Stimulated activated CD8-positive, alpha-beta memory T cell treated with anti-CD3 and anti-CD28 coated beads, Interleukin-7, amount 100 ng/mL, for 4 hours (primary cell): ENCODE results near the gene PMEPA1.
A peak's percentile ranks its signal among the peaks of the same experiment; 100 is the strongest.
"Not testable (repeated sequence)": the region's sequence is repeated elsewhere in the genome, so short reads cannot be mapped to it uniquely, and the experiment has no call there.

Experiments used
- DNase-seq, 2 donors: peaks; one replicate each; pipeline ENCODE4 v3.0.0-alpha.2; 2020; ENCODE audit warnings: low read depth in 2 of 2

The PMEPA1 gene

DNA sequence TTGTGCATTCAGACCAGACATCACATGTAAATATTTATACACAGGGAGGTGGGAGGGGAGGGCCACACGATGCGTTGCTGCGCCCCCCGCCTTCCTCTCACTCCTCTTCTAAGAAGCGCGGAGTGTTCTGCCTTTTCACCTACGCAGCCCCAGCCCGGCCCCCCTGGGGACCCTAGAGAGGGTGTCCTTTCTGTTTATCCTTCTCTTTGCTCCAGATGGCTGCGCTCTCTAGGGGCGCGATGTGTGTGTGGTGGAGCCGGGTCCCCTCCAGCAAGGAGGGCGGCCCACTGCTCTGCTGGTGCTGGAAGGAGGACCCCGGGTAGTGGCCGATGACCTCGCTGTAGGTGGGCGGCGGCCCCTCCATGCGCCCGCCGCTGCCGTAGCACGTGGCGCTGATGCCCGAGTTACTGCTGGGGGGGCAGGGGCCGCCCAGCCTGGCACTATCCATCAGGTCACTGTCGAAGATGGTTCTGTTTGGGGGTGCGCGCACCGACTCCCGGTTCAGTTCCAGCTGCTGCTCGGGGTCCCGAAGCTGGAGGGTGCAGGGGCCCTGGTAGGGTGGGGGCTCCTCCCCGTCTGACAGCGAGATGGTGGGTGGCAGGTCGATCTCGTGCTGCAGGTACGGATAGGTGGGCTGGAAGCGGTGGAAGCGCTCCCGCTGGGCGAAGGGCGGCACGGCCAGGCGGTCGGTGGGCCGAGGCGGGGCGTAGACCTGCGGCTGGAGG lies 57.8 kb downstream of the PMEPA1 start:
- no peak for DNase-seq

DNA sequence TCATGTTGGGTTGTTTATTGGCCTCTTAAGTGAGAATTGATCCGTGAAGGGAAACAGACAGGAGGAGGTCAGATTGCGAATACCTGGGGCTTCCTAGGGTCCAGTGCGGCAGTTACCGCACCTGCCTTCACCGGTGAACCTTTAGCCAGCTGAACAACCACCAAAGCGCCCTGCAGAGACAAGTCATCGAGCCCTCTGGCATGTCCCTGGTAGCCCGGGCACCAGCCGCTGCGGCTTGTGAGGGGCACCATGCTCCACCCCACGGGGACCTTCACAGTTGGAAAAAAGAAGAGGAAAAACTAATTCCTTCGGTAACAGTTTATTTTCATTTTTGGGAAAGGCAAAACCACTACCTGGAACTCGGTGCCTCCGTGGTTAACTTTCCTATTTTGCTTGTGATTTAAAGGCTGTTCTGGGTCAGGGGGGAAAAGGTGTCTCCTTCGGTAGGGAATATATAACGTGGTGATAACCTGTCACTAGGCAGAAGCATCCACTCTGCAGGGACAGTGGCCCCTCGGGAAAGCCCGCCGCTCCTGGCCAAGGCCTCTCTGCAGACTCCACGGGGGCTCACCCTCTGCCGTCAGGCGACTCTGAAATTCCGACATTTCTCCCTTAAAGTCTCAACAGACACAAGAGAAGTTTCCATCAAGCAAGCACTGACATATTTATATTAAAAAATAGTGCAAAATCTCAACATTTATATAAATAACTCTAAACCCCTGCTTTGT lies 58.9 kb downstream of the PMEPA1 start:
- DNase-seq: no peak

DNA sequence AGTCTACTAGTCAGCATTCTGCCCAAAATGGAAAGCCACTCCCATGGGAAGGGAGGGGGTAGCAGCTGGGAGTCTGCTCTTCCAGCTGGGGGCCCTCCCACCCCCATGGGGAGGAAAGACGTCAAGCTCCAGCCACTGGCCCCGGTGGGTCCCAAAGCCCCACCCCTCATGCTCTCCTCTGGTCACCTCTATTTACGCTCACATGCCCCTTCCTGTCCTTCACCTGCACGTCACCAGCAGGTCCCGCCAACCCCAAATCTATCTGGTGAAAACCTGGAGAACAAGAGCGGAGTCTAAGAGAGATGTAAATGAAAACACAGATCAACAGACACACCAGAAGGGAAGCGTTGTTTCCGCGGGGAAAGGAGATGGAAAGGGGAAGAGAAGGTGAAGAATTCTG lies 59.5 kb downstream of the PMEPA1 start:
- DNase-seq: no peak

DNA sequence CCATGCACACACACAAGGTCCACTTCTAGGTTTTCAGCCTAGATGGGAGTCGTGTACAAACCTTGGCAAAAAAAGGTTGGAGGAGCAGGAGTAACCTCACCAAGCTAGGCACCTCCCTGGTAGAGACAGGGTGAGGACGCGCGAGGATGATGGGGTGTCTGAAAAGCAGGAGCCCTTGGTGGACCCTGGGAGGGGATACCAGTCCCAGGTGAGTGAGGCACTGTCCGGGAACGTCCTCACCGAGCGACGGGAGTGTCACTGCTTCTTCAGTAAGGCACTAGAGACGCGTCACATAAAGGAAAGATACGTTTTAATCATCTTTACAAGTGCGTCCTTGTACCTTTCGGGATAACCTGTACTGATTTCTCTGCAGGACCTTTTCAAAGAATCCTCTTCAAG lies 60.2 kb downstream of the PMEPA1 start:
- no peak for DNase-seq

DNA sequence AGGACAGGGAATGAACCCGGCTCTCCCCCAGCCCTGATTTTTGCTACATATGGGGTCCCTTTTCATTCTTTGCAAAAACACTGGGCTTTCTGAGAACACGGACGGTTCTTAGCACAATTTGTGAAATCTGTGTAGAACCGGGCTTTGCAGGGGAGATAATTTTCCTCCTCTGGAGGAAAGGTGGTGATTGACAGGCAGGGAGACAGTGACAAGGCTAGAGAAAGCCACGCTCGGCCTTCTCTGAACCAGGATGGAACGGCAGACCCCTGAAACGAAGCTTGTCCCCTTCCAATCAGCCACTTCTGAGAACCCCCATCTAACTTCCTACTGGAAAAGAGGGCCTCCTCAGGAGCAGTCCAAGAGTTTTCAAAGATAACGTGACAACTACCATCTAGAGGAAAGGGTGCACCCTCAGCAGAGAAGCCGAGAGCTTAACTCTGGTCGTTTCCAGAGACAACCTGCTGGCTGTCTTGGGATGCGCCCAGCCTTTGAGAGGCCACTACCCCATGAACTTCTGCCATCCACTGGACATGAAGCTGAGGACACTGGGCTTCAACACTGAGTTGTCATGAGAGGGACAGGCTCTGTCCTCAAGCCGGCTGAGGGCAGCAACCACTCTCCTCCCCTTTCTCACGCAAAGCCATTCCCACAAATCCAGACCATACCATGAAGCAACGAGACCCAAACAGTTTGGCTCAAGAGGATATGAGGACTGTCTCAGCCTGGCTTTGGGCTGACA lies 60.8 kb downstream of the PMEPA1 start:
- no peak for DNase-seq

DNA sequence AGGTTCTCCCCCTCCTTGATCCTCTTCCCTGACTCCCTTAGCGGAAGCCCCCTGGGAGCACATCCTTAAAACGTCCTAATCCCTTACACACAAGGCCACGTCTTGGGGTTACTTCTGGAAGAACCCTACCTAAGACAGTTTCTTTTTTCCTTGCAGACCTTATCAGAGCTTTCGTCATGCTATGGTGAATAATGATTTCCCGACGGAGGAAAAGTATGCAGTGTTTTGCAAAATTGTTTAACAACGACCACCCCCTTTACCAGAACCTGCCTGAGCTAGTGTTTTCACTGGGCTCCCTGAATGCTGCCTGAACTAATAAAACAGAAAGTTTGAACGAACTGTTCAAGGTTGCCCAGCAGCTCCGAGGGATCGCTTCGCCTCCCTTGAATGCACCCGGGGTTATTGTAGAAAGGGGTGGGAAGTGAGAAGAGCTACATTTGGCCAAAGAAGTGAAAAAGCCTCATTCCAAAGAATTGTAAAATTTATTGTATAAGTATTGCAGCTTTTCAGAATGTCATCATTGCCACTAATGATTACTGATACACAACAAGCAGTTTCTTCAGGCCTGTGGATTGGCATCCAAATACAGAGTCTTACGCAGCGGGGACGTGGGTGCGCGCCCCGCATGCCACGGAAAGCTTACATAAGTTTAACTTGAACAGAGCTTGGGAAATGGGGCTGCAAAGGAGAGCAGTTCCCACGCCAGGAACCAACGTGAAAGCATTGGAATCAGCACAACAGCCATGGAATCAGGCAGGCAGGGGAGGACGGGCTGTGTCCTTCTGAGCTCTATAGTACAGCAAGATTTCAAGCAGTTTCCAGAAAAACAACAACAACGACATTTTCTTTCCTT lies 61.7 kb downstream of the PMEPA1 start:
- DNase-seq: no peak

DNA sequence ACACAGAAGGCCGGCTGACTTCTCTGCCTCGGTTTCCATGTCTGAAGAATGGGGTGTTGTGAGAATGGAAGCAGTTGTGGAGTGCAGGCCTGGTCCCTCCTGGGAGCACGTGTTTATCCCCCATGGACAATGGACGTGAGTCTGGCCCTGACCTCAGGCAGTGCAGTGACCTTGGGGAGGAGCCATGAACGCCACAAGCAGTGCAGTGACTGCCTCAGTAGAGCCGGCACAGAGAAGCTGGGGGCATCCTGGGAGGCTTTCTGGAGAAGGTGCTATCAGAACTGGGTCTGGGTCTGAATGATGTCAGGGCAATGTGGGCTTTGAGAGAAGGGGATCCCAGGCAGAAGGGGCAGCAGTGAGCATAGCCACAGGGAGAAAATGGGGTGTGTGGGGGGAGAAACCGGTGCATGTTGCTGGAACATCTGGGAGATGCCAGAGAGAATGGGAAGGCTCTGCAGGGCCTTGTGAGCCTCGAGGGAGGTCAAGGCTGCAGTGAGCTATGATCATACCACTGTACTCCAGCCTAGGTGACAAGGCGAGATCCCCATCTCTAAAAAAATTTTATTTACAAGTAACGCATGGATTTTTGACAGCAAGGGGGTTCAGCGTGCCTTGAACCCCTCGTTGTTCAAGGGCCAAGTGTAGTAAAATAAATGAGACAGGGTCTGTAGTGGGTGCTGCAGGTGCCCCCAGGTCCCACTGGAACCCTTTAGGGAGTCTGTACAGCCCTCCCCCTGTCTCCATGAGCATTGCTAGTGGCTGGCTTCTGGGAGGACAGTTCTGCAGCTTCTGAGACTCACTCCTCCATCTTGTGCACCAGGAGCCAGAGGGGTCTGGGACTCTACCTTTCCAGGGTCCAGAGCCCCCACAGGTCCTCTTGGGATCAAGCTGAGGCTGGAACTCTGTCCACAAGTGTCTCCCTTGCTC lies 62.5 kb downstream of the PMEPA1 start:
- no peak for DNase-seq

DNA sequence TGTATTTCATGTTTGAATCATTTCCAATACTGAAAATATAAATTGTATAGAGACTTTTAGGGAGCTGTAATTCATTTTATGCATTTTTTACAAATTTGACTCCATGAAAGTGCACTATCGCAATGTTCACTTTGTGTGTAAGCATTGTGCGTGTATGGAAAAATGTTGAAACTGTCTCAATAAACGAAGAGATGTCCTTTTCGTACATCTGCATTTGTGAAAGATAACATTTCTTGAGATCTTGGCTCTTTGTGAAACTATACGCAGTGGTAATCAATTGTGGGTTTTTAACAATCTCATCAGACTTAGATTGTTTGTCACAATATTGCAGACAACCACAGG lies 70.9 kb downstream of the PMEPA1 start:
- DNase-seq: no peak

DNA sequence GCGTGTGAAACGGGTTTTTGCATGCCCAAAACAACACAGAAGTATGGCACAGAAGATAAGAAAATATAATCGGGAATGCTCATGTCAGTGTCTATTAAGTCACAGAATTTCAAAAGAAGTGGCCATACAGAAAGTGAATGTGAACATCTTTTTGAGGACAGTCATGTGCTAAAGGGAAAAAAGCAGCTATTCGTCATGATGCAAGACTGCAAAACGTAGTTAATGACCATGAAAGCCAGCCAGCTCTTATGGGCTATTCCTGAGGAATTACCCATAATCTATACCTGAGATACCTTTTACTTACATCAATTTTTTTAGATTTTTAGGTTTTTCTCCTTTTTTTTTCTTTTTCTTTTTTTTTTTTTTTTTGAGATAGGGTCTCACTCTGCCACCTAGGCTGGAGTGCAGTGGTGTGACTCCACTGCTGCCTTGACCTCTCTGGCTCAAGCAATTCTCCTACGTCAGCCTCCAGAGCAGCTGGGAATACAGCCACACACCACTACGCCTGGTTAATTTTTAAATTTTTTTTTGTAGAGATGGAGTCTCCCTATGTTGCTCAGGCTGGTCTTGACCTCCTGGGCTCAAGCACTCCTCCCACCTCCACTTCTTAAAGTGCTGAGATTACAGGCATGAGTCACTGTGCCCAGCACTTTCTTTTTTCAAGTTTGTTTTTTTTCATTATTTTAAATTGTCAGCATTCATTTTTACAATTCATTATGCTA lies 71.5 kb downstream of the PMEPA1 start:
- no peak for DNase-seq

DNA sequence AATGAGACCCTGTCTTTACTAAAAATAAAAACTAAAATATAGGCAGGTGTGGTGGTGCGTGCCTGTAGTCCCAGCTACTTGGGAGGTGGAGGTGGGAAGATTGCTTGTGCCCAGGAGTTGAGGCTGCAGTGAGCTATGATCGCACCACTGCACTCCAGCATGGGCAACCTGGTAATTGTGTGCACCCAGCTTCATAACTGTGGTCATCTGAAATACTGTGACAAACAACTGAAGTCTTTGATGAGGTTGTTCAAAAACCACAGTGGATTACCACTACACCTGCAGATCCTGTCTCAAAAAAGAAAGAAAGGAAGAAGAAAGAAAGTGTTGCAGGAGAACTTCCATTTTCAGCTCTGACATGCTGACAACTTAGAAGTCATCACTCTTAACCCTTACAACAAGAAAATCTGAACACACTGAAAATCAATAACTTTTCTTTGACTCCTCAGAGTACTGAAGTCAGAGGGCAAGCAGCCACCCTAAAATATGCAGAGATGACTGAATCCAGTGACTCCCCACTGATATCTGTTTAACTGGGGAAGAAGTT lies 75.8 kb downstream of the PMEPA1 start:
- no peak for DNase-seq

DNA sequence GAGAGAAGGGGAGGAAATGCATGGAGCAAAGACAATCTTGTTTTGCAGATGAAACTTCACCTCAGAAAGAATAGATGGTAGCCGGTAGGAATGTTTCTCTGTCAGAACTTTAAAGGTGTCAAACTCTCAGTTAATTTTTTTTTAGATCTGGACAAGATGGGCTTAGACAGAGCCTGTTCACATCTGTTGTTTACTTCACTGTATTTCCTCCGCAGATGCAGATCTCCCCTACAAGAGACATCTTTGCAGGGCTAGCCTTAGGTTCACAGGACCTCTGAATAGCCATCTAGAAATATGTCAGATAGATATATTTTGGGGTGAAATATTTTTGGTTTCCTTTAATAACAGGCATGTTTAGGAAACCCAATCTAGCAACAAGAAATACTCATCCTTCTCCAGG lies 77.5 kb downstream of the PMEPA1 start:
- no peak for DNase-seq

DNA sequence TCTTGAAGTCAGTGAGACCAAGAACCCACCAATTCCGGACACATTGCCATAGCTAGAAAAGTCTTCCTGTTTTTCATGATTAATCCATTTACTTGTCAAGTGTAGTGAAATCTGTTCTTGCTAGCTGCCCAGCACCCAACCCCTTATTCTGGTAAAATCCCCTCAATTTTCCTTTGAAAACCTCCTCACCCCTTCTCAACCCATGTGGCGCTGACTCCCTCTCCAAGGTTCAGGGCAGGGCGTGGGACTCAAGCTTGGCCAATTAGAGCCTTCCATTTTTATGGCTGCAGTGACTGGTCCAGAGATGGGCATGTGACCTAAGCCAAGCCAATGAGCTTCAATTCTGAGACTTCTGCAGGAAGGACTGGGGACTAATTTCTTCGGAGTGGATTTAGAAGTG lies 79.8 kb downstream of the PMEPA1 start:
- DNase-seq: no peak

DNA sequence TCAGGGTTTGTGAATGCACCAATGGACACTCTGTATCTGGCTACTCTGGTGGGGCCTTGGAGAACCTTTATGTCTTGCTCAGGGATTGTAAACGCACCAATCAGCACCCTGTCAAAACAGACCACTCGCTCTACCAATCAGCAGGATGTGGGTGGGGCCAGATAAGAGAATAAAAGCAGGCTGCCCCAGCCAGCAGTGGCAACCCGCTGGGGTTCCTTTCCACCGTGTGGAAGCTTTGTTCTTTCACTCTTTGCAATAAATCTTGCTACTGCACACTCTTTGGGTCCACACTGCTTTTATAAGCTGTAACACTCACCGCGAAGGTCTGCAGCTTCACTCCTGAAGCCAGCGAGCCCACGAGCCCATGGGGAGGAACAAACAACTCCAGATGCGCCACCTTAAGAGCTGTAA lies 80.3 kb downstream of the PMEPA1 start:
- not testable (repeated sequence) for DNase-seq

DNA sequence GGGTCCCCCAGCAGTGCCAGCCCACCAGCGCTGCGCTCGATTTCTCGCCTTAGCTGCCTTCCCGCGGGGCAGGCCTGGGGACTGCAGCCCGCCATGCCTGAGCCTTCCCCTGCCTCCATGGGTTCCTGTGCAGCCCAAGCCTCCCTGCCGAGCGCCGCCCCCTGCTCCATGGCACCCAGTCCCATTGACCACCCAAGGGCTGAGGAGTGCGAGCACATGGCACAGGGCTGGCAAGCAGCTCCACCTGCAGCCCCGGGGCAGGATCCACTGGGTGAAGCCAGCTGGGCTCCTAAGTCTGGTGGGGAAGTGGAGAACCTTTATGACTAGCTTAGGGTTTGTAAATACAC lies 80.9 kb downstream of the PMEPA1 start:
- not testable (repeated sequence) for DNase-seq

DNA sequence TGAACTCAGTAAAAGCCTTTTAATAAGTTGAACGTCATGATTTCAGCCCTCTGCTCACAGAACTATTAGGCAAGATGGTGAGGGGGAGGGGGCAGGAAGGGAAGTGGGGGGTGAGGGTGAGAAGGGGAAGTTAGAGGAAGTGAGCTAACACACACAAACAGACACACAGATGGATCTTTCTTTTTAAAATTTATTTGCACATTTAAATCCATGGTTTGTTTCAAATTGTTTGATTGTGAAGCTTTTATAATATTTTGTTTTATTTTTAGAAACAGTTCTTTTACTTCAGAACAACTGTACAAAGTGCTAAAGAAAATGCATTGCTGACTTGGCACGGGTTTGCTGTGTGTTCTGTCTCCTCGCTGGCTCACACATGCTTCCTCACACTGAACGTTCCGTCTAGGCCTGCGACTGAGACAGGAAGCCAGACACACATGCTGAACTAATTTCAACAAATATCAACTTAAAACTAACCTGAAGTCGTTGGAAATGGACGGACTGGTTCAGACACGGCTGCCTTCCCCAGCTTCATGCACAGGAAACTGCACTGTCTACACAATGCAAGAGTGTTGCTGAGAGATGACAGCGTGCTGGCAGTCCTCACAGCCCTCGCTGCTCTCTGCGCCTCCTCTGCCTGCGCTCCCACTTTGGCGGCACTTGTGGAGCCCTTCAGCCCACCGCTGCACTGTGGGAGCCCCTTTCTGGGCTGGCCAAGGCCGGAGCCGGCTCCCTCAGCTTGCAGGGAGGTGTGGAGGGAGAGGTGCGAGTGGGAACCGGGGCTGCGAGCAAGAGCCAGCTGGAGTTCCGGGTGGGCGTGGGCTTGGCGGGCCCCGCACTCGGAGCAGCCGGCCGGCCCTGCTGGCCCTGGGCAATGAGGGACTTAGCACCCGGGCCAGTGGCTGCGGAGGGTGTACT lies 81.5 kb downstream of the PMEPA1 start:
- peak; percentile 43 for DNase-seq

DNA sequence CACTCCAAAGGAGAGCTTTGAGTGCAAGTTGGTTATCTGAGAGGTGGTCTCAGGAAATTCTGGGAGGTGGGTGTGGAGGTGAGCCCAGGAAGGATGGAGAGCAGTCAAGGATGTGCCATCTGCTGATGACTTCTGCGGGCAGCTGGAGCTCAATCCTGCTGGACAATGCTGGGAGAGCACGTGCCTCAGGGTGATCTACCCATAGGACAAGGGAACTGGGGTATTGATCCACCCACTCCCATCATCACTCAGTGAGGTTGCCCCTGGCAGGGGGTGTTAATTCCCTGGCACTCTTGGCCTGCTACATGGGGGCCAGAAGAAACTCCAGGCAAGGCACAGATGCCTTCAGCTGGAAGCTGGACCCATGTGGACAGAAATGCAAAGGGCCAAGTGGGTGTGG lies 82.5 kb downstream of the PMEPA1 start:
- DNase-seq: no peak

DNA sequence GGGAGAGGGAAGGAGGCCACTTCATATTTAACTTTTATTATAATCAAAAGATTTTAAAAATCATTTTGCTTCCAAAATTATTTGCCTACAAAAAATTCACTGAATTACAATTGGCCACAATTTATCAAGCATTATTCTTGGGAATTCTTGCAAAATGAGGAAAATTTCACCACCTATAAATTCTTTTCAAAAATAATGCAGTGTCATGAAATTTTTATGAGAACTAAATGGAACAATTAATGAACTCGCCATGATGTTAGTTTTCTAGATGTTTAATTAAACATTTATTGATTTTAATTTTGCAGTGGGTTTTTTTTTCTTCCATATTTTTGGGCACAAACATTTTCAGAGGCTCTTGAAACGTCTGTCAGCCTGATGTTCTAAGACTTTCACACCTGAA lies 83.8 kb downstream of the PMEPA1 start:
- DNase-seq: no peak

DNA sequence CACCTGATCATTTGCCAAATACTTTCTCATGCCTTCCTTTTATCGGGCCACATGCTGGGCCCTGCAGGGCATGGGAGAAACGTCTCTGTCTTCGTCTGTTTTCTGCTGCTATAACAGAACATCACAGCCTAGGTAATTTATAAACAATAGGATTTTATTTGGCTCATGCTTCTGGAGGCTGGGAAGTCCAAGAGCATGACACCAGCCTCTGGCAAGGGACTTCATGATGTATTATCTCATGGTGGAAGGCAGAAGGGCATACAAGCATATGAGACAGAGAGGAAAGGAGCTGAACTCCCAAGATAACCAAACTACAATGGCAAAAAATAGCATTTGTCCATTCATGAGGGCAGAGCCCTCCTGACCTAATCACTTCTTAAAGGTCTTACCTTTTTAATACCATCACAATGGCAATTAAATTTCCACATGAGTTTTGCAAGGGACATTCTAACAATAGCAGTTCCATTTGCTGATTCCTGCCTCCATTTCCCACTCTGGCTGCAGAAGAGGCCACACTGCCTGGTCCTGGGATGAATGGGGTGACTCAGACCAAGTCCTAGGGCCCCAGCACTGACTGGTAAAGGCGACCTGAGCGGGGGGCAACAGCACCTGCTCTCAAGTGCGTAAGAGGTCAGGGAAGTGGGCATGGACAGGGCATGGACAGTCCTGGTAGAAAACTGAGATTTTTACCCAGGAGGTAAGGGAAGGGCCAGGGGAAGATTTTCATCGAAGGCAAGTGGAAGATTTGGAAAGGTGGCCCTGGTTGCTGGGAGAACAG lies 84.4 kb downstream of the PMEPA1 start:
- no peak for DNase-seq
